OCI-LY7 (cell line): ENCODE data around the gene EIF2D. TPM values are rescaled to one million over a fixed set of nuclear protein-coding genes. Genes with fewer than 3 reads are reported as not detected.

Experiments
- BruUV-seq: library from RNA; stranded (reverse); fragments of 400-500 nt; replicated peaks from 2 replicates; lab custom pipeline; 2021; lab: Mats Ljungman, UMichigan
- CTCF ChIA-PET: fragments of 300-600 bp; sonication (Branson Sonifier 250); formaldehyde crosslinking; loops from one replicate; lab custom pipeline; 2022; ENCODE audit warnings: antibody characterized with exemption; ENCODE audit not compliant: unreplicated experiment; lab: Charles Lee
- POLR2A ChIA-PET: fragments of 300-600 bp; sonication (Branson Sonifier 250); formaldehyde crosslinking; loops from one replicate; lab custom pipeline; 2022; ENCODE audit warnings: antibody characterized with exemption; lab: Charles Lee
- DNase-seq: peaks from one replicate; pipeline ENCODE4 v3.0.0-alpha.2; 2015; ENCODE audit warnings: low spot score
- H2AFZ ChIP-seq: fragments of 200-600 bp; sonication (generic), shearing (Covaris generic); 2 replicates; pipeline ENCODE4 v1.6.1; 2014; ENCODE audit warnings: mild to moderate bottlenecking, antibody characterized with exemption, low read length, moderate library complexity
- H3K27ac ChIP-seq: fragments of 200-600 bp; sonication (generic); 2 replicates; pipeline ENCODE4 v1.5.1; 2014; ENCODE audit warnings: mixed run types, low read depth, mild to moderate bottlenecking, moderate library complexity, low read length, inconsistent platforms; ENCODE audit not compliant: poor library complexity, severe bottlenecking
- H3K36me3 ChIP-seq: fragments of 200-600 bp; sonication (generic); 2 replicates; pipeline ENCODE4 v1.6.1; 2014; ENCODE audit warnings: mild to moderate bottlenecking, antibody characterized with exemption, low read length, moderate library complexity, mixed read lengths; ENCODE audit not compliant: insufficient read depth
- H3K4me1 ChIP-seq: fragments of 200-600 bp; sonication (generic); 2 replicates; pipeline ENCODE4 v1.5.1; 2014; ENCODE audit warnings: mild to moderate bottlenecking, low read length; ENCODE audit not compliant: insufficient read depth, poor library complexity, severe bottlenecking
- H3K4me2 ChIP-seq: fragments of 200-600 bp; sonication (generic); 2 replicates; pipeline ENCODE4 v1.6.1; 2014; ENCODE audit warnings: mild to moderate bottlenecking, low read length
- H3K4me3 ChIP-seq: fragments of 200-600 bp; sonication (generic); 2 replicates; pipeline ENCODE4 v1.5.1; 2014; ENCODE audit warnings: mild to moderate bottlenecking, low read depth, low read length; ENCODE audit not compliant: poor library complexity, severe bottlenecking
- H3K79me2 ChIP-seq: fragments of 200-600 bp; sonication (generic); 2 replicates; pipeline ENCODE4 v1.6.1; 2016; ENCODE audit warnings: low read depth, mild to moderate bottlenecking, low read length, moderate library complexity, mixed read lengths; ENCODE audit not compliant: insufficient read depth
- H3K9me2 ChIP-seq: fragments of 200-600 bp; sonication (generic); 2 replicates; pipeline ENCODE4 v1.6.1; 2016; ENCODE audit warnings: mild to moderate bottlenecking, low read length, mixed read lengths; ENCODE audit not compliant: insufficient read depth
- H3K9me3 ChIP-seq: fragments of 200-600 bp; sonication (generic); 2 replicates; pipeline ENCODE4 v1.6.1; 2014; ENCODE audit warnings: mild to moderate bottlenecking, mixed run types, low read length, mixed read lengths
- H4K20me1 ChIP-seq: fragments of 200-600 bp; sonication (generic); 2 replicates; pipeline ENCODE4 v1.6.1; 2014; ENCODE audit warnings: mild to moderate bottlenecking, antibody characterized with exemption, low read length, moderate library complexity, mixed read lengths; ENCODE audit not compliant: insufficient read depth
- CTCF ChIP-seq: fragments of 200-600 bp; sonication (generic); conservative IDR thresholded peaks from 2 replicates; pipeline ENCODE4 v1.5.1; 2014; ENCODE audit warnings: mild to moderate bottlenecking, antibody characterized with exemption, low read length, moderate library complexity, mixed read lengths
- EZH2phosphoT487 ChIP-seq: fragments of 200-600 bp; sonication (generic); IDR thresholded peaks from 2 replicates; pipeline ENCODE4 v1.6.1; 2018; ENCODE audit warnings: low read depth, borderline replicate concordance, mild to moderate bottlenecking, mixed run types, antibody characterized with exemption, low read length, moderate library complexity, mixed read lengths
- intact Hi-C: fragments of 100-400 bp; cut with micrococcal nuclease; formaldehyde crosslinking; loops from one replicate; pipeline ENCODE4 v1.10.0; 2022; ENCODE audit not compliant: unreplicated experiment
- total RNA-seq, 2 experiments: library from RNA; depleted of rRNA in 1 of 2; stranded (reverse); fragments of >200 nt in 1 of 2; shearing (Covaris generic) in 1 of 2; gene quantifications; 2 replicates each; pipeline ENCODE4 v1.2.3, GENCODE V29; 2014 to 2022

The EIF2D gene
- total RNA-seq, 2 experiments from 2014 or later = 68.6 to 85.4 TPM

- no peaks in the 10 kb centered on the region for H3K79me2 ChIP-seq
- intact Hi-C loops = loop anchor here (1.0 to 2.0 kb wide), 4 partner anchors 21 to 105 kb away; no protein-coding TSS in a partner anchor
- H3K4me1 ChIP-seq = peaks cover 14% of the 10 kb centered on the region
- peak; percentile 78 for DNase-seq
- no TSS peak for BruUV-seq
- CTCF ChIA-PET = interaction anchor here (1.0 to 3.2 kb wide), 2 partner anchors 39 to 43 kb away, joined by 3 to 29 read pairs; no protein-coding TSS in a partner anchor
- no peaks in the 10 kb centered on the region for H3K9me2 ChIP-seq
- H4K20me1 ChIP-seq = no peaks in the 10 kb centered on the region
- H2AFZ ChIP-seq = no peak overlapping the region
- no peaks in the 10 kb centered on the region for H3K9me3 ChIP-seq
- POLR2A ChIA-PET = no interaction called here
- no peak overlapping the region for H3K4me3 ChIP-seq
- H3K4me2 ChIP-seq = no peak overlapping the region
- no peak overlapping the region for H3K27ac ChIP-seq
- TF ChIP-seq CTCF = peak; percentile 99
- TF ChIP-seq EZH2phosphoT487 = no peak
- H3K36me3 ChIP-seq = peaks cover 35% of the 10 kb centered on the region; the same call in 1 of the 2 replicates
Measured at GRCh38 chr1:206583707-206584648, 28.3 kb downstream of the EIF2D start.

GRCh38 chr1:206582971-206583706 is 29.1 kb downstream of the EIF2D start:
- H3K4me2 ChIP-seq = no peak overlapping the region
- H3K79me2 ChIP-seq = no peaks in the 10 kb centered on the region
- H3K9me3 ChIP-seq = no peaks in the 10 kb centered on the region
- BruUV-seq = no TSS peak
- H3K4me3 ChIP-seq = no peak overlapping the region
- H3K36me3 ChIP-seq = peaks cover 35% of the 10 kb centered on the region; the same call in 1 of the 2 replicates
- H3K27ac ChIP-seq = no peak overlapping the region
- H3K4me1 ChIP-seq = peaks cover 14% of the 10 kb centered on the region
- intact Hi-C loops = loop anchor here (1.0 to 2.0 kb wide), 4 partner anchors 20 to 104 kb away; no protein-coding TSS in a partner anchor
- no peak for TF ChIP-seq EZH2phosphoT487
- TF ChIP-seq CTCF = no peak
- H4K20me1 ChIP-seq = no peaks in the 10 kb centered on the region
- DNase-seq = no peak
- H2AFZ ChIP-seq = no peak overlapping the region
- ChIA-PET CTCF (interaction anchor here (1.0 to 3.2 kb wide), 2 partner anchors 38 to 42 kb away, joined by 3 to 29 read pairs; no protein-coding TSS in a partner anchor), POLR2A (interaction anchor here (0.5 kb wide), 1 partner anchor 463 kb away, joined by 3 read pairs; no protein-coding TSS in a partner anchor)
- no peaks in the 10 kb centered on the region for H3K9me2 ChIP-seq
